C4-2B (cell line): Measurements from ENCODE around the gene MAGEF1.

Source experiments
- CTCF ChIP-seq: fragments of 450-650 bp; conservative IDR thresholded peaks from 2 replicates; pipeline ENCODE4 v1.5.1; 2017; ENCODE audit warnings: mild to moderate bottlenecking
- ZFX ChIP-seq: fragments of 450-650 bp; IDR thresholded peaks from 2 replicates; pipeline ENCODE4 v1.6.1; 2017

- TF ChIP-seq CTCF: no peak
- no peak for TF ChIP-seq ZFX
Observed at GRCh38 chr3:184750349-184751083, 38.7 kb upstream of the MAGEF1 start.
